Body of pancreas (tissue), 4 donors: ENCODE results near the gene TOX2. TPM values are rescaled to one million over a fixed set of nuclear protein-coding genes. Genes with fewer than 3 reads are reported as not detected.

Source experiments
- ATAC-seq: fragments of 150-250 bp; one replicate; pipeline ENCODE4 v1.9.1; 2016
- DNase-seq, 4 donors: peaks; one replicate each; pipeline ENCODE4 v3.0.0-alpha.2; 2019
- H3K27ac ChIP-seq, 4 donors: fragments of 200-600 bp; sonication (generic); 1 replicate in 3 of 4; 2 replicates in 1 of 4; pipeline versions ENCODE4 v1.5.1 to v1.6.1; 2016 to 2019; ENCODE audit warnings: mild to moderate bottlenecking in 1 of 4, mixed read lengths in 1 of 4, moderate library complexity in 1 of 4
- H3K27me3 ChIP-seq, 2 donors: fragments of 200-600 bp; sonication (generic); one replicate each; pipeline ENCODE4 v1.6.0; 2016; ENCODE audit warnings: mild to moderate bottlenecking in 1 of 2
- H3K36me3 ChIP-seq, 2 donors: fragments of 200-600 bp; sonication (generic); replicated peaks in 1 of 2; 2 replicates each; pipeline ENCODE4 v1.5.1; 2016; ENCODE audit warnings: low read depth in 2 of 2; ENCODE audit not compliant: insufficient read depth in 1 of 2
- H3K4me1 ChIP-seq: fragments of 200-600 bp; sonication (generic); one replicate; pipeline ENCODE4 v1.6.0; 2016
- H3K4me3 ChIP-seq, 2 donors: fragments of 200-600 bp; sonication (generic); 1 replicate in 1 of 2; 2 replicates in 1 of 2; pipeline ENCODE4 v1.5.1; 2016 to 2019
- H3K9me3 ChIP-seq, 3 donors: fragments of 200-600 bp; sonication (generic); 1 replicate in 2 of 3; 2 replicates in 1 of 3; pipeline ENCODE4 v1.5.1; 2016
- POLR2A ChIP-seq, 3 donors: fragments of 450-650 bp; IDR thresholded peaks; one replicate each; pipeline ENCODE4 v1.6.1; 2016; ENCODE audit warnings: antibody characterized with exemption in 3 of 3, mild to moderate bottlenecking in 2 of 3
- WGBS, 2 donors: methylation state at CpG; one replicate each; pipeline ENCODE4 v1.1.5; 2017; 5-methylcytosine and 5-hydroxymethylcytosine counted together
- intact Hi-C: fragments of 100-400 bp; cut with DNase I; formaldehyde crosslinking; loops from one replicate; pipeline ENCODE4 v1.15.1; 2023
- total RNA-seq, 2 donors: library from RNA; depleted of rRNA; stranded (reverse); fragments of >200 nt; gene quantifications; one replicate each; pipeline ENCODE4 v1.1.0, GENCODE V29; 2016
- TF ChIP-seq, protein P1 (sequence below), 7 experiments: fragments of 450-650 bp in 4 of 7; fragments of 200-600 bp in 3 of 7; sonication (generic) in 3 of 7; IDR thresholded peaks; one replicate each; pipeline ENCODE4 v1.5.1; 2016 to 2019; ENCODE audit warnings: antibody characterized with exemption in 7 of 7

TOX2 gene
- total RNA-seq, 2 donors from 2014 or later = 1.8 to 2.0 TPM

DNA sequence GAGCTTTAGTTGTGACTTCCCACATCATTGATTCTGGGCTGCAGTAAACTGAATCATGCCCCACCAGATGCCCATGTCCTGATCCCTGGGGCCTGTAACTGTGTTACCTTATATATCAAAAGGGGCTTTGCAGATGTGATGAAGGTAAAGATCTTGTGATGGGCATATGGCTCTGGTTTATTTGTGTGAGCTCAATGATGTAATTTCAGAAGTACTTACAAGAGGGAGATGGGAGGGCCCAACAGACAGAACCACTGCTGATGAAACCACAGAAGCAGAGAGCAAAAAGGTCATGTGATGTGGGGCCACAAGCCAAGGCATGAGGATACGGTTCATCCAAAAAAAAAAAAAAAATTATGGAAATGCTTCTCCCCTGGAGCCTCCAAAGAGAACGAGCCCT, 118.7 kb downstream of the TOX2 start:
- H3K4me3 ChIP-seq = no peak overlapping the region
- DNase-seq = no peak
- no peaks in the 10 kb centered on the region for H3K9me3 ChIP-seq
- TF ChIP-seq, protein P1, sequence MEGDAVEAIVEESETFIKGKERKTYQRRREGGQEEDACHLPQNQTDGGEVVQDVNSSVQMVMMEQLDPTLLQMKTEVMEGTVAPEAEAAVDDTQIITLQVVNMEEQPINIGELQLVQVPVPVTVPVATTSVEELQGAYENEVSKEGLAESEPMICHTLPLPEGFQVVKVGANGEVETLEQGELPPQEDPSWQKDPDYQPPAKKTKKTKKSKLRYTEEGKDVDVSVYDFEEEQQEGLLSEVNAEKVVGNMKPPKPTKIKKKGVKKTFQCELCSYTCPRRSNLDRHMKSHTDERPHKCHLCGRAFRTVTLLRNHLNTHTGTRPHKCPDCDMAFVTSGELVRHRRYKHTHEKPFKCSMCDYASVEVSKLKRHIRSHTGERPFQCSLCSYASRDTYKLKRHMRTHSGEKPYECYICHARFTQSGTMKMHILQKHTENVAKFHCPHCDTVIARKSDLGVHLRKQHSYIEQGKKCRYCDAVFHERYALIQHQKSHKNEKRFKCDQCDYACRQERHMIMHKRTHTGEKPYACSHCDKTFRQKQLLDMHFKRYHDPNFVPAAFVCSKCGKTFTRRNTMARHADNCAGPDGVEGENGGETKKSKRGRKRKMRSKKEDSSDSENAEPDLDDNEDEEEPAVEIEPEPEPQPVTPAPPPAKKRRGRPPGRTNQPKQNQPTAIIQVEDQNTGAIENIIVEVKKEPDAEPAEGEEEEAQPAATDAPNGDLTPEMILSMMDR (IDR thresholded peaks at IDR 0.05) = no peak
- no peak for TF ChIP-seq POLR2A (IDR thresholded peaks at IDR 0.05)
- H3K4me1 ChIP-seq = no peaks in the 10 kb centered on the region
- intact Hi-C loops = no loop called here
- H3K27me3 ChIP-seq = no peaks in the 10 kb centered on the region
- no peaks in the 10 kb centered on the region for H3K36me3 ChIP-seq
- no peak overlapping the region for H3K27ac ChIP-seq
- WGBS, 2 donors = 39 to 43% methylated on average over 2 of the region's 2 CpGs
- ATAC-seq = no peak

DNA sequence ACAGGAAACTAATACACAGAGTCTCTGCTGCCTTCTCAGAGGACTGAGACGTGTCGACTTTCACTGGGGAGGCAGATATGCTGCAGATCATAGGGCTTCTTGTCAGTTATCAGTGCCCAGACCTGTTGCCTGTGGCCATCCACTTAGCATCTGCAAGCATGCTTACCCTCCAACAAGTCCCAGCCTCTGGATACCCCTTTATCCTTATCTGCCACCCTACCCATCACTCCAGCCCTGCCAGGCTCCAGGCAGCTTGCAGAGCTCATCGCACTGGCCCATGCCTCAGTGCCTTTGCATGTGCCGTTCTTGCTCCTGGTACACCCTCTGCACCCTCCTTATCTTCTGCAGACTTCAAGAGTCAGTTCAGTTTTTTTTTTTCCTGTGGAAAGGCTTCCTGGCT, 119.2 kb downstream of the TOX2 start:
- Histone ChIP-seq H3K4me3 (no peak overlapping the region), H3K36me3 (no peaks in the 10 kb centered on the region), H3K9me3 (no peaks in the 10 kb centered on the region), H3K27me3 (no peaks in the 10 kb centered on the region), H3K4me1 (no peaks in the 10 kb centered on the region), H3K27ac (no peak overlapping the region)
- no peak for TF ChIP-seq POLR2A (IDR thresholded peaks at IDR 0.05)
- TF ChIP-seq, protein P1 (IDR thresholded peaks at IDR 0.05) = no peak
- ATAC-seq (no peak), DNase-seq (no peak)
- intact Hi-C loops = no loop called here
- 57 to 69% methylated on average over 4 of the region's 4 CpGs for WGBS, 2 donors

DNA sequence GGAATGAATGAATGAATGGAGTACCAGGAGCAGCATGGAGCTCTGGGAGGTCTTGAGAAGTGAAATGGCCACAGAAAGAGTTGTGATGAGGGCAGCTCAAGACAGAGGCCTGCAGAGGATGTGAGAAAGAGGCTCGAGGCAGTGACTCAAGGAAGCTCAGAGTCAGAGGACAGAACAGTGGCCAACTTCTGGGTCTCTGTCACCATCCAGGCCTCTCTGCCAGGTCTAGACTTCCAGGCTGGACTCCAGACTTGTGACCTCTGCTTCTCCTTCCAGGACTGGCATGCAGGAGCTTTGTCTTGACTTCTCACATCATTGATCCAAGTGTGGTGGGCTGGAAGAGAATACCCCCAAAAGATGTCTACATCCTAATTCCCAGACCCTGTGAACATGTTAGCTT, 119.8 kb downstream of the TOX2 start:
- Histone ChIP-seq H3K4me3 (no peak overlapping the region), H3K4me1 (no peaks in the 10 kb centered on the region), H3K36me3 (no peaks in the 10 kb centered on the region), H3K27me3 (no peaks in the 10 kb centered on the region), H3K27ac (no peak overlapping the region), H3K9me3 (no peaks in the 10 kb centered on the region)
- WGBS, 2 donors = 43 to 60% methylated on average over 1 of the region's 1 CpG
- intact Hi-C loops = no loop called here
- ATAC-seq = no peak
- no peak for DNase-seq
- TF ChIP-seq, protein P1 (IDR thresholded peaks at IDR 0.05) = no peak
- no peak for TF ChIP-seq POLR2A (IDR thresholded peaks at IDR 0.05)

DNA sequence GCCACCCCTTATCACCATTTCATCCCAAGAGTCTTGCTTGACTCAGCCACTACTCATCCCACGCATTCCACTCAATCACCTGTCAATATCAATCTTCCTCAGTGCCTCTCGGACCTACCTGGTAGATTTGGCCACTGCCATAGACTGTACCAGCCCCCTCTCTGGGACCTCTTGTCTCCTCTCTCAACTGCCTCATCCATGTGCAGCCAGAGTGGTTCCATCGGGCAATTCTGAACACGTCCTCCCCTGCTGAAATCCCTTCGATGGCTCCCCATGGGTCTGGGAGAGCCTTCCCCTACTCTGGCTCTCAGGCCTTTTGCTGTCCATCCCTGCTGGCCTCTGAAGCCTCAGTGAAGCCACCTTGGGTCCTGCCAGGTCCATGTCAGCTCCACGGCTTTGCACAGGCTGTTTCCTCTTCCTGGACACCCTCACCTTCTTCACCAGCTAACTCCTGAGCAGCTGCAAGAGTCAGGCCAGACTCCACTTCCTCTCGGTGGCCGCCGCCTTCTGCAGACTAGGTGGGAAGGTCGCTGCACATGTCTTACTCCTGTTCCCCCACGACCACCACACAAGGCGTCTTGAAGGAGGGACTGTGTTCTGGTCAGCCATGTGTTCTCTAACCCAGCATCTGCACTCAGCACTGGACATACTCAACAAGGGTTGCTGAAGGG, 120.4 kb downstream of the TOX2 start:
- no peak for TF ChIP-seq POLR2A (IDR thresholded peaks at IDR 0.05)
- TF ChIP-seq, protein P1 (IDR thresholded peaks at IDR 0.05) = no peak
- Histone ChIP-seq H3K4me1 (no peaks in the 10 kb centered on the region), H3K4me3 (no peak overlapping the region), H3K27ac (no peak overlapping the region), H3K36me3 (no peaks in the 10 kb centered on the region), H3K27me3 (no peaks in the 10 kb centered on the region), H3K9me3 (no peaks in the 10 kb centered on the region)
- ATAC-seq = no peak
- no peak for DNase-seq
- intact Hi-C loops = no loop called here
- 53 to 59% methylated on average over 12 of the region's 12 CpGs for WGBS, 2 donors

DNA sequence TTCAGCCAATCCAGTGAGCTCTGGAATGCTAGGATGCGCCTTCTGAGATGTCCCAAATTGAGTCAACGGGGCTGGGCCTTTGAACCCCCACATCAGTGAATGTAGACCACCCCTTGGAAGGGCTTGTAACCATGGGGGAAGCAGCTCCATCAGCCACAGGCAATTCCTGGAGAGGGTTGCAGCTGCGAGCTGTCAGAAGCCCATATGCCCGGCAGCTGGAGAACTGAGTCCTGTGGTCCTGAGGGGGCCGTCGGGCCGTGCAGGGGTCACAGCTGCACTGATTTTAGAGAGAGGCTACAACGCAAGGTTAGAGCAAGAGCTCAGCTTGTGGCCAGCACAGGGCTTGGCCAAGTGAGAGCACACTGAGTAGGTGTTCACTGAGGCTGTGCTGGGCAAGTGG, 121.3 kb downstream of the TOX2 start:
- Histone ChIP-seq H3K27ac (no peak overlapping the region), H3K36me3 (no peaks in the 10 kb centered on the region), H3K4me1 (no peaks in the 10 kb centered on the region), H3K4me3 (no peak overlapping the region), H3K27me3 (no peaks in the 10 kb centered on the region), H3K9me3 (no peaks in the 10 kb centered on the region)
- DNase-seq = no peak
- intact Hi-C loops = no loop called here
- TF ChIP-seq POLR2A (IDR thresholded peaks at IDR 0.05) = no peak
- TF ChIP-seq, protein P1 (IDR thresholded peaks at IDR 0.05) = no peak
- no peak for ATAC-seq
- WGBS, 2 donors = 69 to 76% methylated on average over 7 of the region's 8 CpGs
